HG02642 (cell line): Measurements from ENCODE around the gene LRRIQ3.
A peak's percentile ranks its signal among the peaks of the same experiment; 100 is the strongest.
"Not testable (repeated sequence)": the region's sequence is repeated elsewhere in the genome, so short reads cannot be mapped to it uniquely, and the experiment has no call there.

ENCODE experiments used
- ATAC-seq: cut with Tn5 transposase; IDR thresholded peaks from one replicate; pipeline ENCODE4 v1.9.1; 2021; ENCODE audit warnings: mild to moderate bottlenecking; ENCODE audit not compliant: unreplicated experiment, poor library complexity

The LRRIQ3 gene

GRCh38 chr1:74197657-74198552, at the start of gene LRRIQ3, which contains the start of gene FPGT:
LRRIQ3 (minus strand) TSS chr1:74198176; CDS start chr1:74183684, 14,492 bp downstream.
FPGT (plus strand) TSS chr1:74198242; CDS start chr1:74198279, 37 bp downstream.
- peak; percentile 97 for ATAC-seq

GRCh38 chr1:74246315-74246714, 48.3 kb upstream of the LRRIQ3 start:
- no peak for ATAC-seq

GRCh38 chr1:74245168-74245772, 47.3 kb upstream of the LRRIQ3 start:
- ATAC-seq: no peak

GRCh38 chr1:74237787-74238186, 39.8 kb upstream of the LRRIQ3 start:
- ATAC-seq: no peak

- ATAC-seq: no peak
Measured at GRCh38 chr1:74237035-74237434, 39.1 kb upstream of the LRRIQ3 start.

GRCh38 chr1:74236440-74236839, 38.5 kb upstream of the LRRIQ3 start:
- ATAC-seq: no peak

- no peak for ATAC-seq
Measured at GRCh38 chr1:74235153-74235552, 37.2 kb upstream of the LRRIQ3 start, which contains the start of gene TNNI3K. TNNI3K (plus strand) TSS chr1:74235387; CDS start chr1:74235452, 65 bp downstream.

GRCh38 chr1:74223453-74223852, 25.5 kb upstream of the LRRIQ3 start:
- no peak for ATAC-seq

- ATAC-seq: no peak
Measured at GRCh38 chr1:74222701-74223100, 24.7 kb upstream of the LRRIQ3 start.

- no peak for ATAC-seq
Measured at GRCh38 chr1:74215229-74215628, 17.3 kb upstream of the LRRIQ3 start.

GRCh38 chr1:74205266-74205665, 7.3 kb upstream of the LRRIQ3 start:
- ATAC-seq: no peak

GRCh38 chr1:74199504-74199903, 1.5 kb upstream of the LRRIQ3 start:
- ATAC-seq: no peak

- no peak for ATAC-seq
Measured at GRCh38 chr1:74197255-74197654, 721 bp downstream of the LRRIQ3 start.

GRCh38 chr1:74195339-74195738, 2.6 kb downstream of the LRRIQ3 start:
- no peak for ATAC-seq

GRCh38 chr1:74193908-74194307, 4.1 kb downstream of the LRRIQ3 start:
- no peak for ATAC-seq

- ATAC-seq: no peak
Measured at GRCh38 chr1:74180490-74180889, 17.5 kb downstream of the LRRIQ3 start.

GRCh38 chr1:74174423-74174822, 23.6 kb downstream of the LRRIQ3 start:
- ATAC-seq: not testable (repeated sequence)

GRCh38 chr1:74162333-74162732, 35.6 kb downstream of the LRRIQ3 start:
- no peak for ATAC-seq

- no peak for ATAC-seq
Measured at GRCh38 chr1:74161497-74161896, 36.5 kb downstream of the LRRIQ3 start.

GRCh38 chr1:74160046-74160445, 37.9 kb downstream of the LRRIQ3 start:
- ATAC-seq: no peak

GRCh38 chr1:74145086-74145485, 52.9 kb downstream of the LRRIQ3 start:
- ATAC-seq: no peak
